ENCODE results near the gene CELF4.

The CELF4 gene

DNA sequence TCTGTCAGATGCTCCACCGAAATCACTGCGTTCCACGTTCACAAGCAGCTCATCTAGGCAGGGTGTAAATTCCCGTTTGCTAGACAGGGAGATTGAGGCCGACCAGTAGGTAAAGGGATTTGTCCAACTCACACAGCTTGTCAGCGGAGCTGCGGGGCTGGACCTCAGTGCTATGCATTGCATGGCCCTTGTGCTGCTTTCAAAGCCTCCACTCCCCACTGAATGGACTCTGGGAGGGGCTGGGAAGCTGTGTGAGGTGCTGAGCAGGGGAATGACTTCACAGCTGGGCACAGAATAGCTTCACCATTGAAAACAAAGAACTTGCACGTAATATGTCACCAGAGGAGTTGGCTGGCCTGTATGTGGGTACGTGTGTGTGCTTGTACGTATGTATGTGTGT, 21.4 kb downstream of the CELF4 start:
- Histone ChIP-seq H2AFZ (no peak overlapping the region), H3K4me1 (no peaks in the 10 kb centered on the region), H3K9me3 (ENCODE audit: control insufficient read depth, low read length) (no peaks in the 10 kb centered on the region), H3K27ac (no peak overlapping the region), H3K4me2 (ENCODE audit: low read length) (no peak overlapping the region), H3K27me3 (ENCODE audit: control insufficient read depth, insufficient read depth, low read length) (no peaks in the 10 kb centered on the region), H3K36me3 (ENCODE audit: control insufficient read depth, insufficient read depth, low read length) (no peaks in the 10 kb centered on the region), H3K4me3 (ENCODE audit: low read depth, low read length) (no peak overlapping the region), H3K9ac (no peak overlapping the region), H3K79me2 (no peaks in the 10 kb centered on the region)
- TF ChIP-seq, protein P1, sequence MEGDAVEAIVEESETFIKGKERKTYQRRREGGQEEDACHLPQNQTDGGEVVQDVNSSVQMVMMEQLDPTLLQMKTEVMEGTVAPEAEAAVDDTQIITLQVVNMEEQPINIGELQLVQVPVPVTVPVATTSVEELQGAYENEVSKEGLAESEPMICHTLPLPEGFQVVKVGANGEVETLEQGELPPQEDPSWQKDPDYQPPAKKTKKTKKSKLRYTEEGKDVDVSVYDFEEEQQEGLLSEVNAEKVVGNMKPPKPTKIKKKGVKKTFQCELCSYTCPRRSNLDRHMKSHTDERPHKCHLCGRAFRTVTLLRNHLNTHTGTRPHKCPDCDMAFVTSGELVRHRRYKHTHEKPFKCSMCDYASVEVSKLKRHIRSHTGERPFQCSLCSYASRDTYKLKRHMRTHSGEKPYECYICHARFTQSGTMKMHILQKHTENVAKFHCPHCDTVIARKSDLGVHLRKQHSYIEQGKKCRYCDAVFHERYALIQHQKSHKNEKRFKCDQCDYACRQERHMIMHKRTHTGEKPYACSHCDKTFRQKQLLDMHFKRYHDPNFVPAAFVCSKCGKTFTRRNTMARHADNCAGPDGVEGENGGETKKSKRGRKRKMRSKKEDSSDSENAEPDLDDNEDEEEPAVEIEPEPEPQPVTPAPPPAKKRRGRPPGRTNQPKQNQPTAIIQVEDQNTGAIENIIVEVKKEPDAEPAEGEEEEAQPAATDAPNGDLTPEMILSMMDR (IDR thresholded peaks at IDR 0.05), result no peak

DNA sequence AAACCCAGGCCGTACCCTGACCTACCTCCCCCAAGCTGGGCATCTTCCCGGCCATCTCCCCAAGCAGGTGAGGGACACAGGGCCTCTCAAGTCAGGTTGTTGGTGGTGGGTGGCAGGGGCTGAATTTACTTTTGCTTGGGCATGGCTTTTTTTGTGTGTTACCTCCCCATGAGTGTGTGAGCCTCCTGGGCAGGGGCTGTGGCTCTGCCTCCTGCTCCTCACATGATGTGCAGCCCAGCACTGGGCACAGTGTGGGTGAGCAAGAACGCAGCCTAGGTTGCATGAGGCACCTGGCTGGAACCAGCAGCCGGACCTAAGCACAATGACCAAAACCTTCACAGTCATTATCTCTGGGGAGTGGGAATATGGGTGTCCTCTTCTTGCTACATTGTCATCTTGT, 22.3 kb downstream of the CELF4 start:
- H3K27ac ChIP-seq, result no peak overlapping the region
- no peaks in the 10 kb centered on the region for H3K9me3 ChIP-seq (ENCODE audit: control insufficient read depth, low read length)
- H3K4me2 ChIP-seq (ENCODE audit: low read length), result no peak overlapping the region
- no peaks in the 10 kb centered on the region for H3K4me1 ChIP-seq
- no peak overlapping the region for H3K4me3 ChIP-seq (ENCODE audit: low read depth, low read length)
- TF ChIP-seq, protein P1 (IDR thresholded peaks at IDR 0.05), result no peak
- no peaks in the 10 kb centered on the region for H3K36me3 ChIP-seq (ENCODE audit: control insufficient read depth, insufficient read depth, low read length)
- H2AFZ ChIP-seq, result no peak overlapping the region
- H3K27me3 ChIP-seq (ENCODE audit: control insufficient read depth, insufficient read depth, low read length), result no peaks in the 10 kb centered on the region
- no peaks in the 10 kb centered on the region for H3K79me2 ChIP-seq
- no peak overlapping the region for H3K9ac ChIP-seq

DNA sequence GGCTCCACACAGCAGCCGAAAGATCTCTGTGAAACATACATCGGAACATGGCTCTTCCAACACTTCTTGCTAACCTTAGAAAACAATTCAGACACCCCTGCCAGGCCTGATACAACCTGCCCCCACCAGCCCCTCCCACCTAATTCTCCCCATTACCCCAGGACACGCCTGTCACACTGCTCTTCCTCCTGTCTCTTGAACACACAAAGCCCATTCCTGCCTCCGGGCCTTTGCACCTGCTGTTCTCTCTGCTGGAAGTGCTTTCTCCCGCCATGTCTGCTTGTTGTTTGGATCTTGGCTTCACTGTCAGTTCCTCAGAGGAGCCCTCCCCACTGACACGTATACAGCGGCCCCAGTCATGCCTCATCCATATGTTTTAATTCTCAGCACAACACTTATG, 24.1 kb downstream of the CELF4 start:
- Histone ChIP-seq H3K36me3 (ENCODE audit: control insufficient read depth, insufficient read depth, low read length) (no peaks in the 10 kb centered on the region), H3K9ac (no peak overlapping the region), H3K27me3 (ENCODE audit: control insufficient read depth, insufficient read depth, low read length) (no peaks in the 10 kb centered on the region), H3K4me1 (no peaks in the 10 kb centered on the region), H2AFZ (no peak overlapping the region), H3K79me2 (no peaks in the 10 kb centered on the region), H3K9me3 (ENCODE audit: control insufficient read depth, low read length) (no peaks in the 10 kb centered on the region), H3K4me2 (ENCODE audit: low read length) (no peak overlapping the region), H3K4me3 (ENCODE audit: low read depth, low read length) (no peak overlapping the region), H3K27ac (no peak overlapping the region)
- TF ChIP-seq, protein P1 (IDR thresholded peaks at IDR 0.05), result no peak

DNA sequence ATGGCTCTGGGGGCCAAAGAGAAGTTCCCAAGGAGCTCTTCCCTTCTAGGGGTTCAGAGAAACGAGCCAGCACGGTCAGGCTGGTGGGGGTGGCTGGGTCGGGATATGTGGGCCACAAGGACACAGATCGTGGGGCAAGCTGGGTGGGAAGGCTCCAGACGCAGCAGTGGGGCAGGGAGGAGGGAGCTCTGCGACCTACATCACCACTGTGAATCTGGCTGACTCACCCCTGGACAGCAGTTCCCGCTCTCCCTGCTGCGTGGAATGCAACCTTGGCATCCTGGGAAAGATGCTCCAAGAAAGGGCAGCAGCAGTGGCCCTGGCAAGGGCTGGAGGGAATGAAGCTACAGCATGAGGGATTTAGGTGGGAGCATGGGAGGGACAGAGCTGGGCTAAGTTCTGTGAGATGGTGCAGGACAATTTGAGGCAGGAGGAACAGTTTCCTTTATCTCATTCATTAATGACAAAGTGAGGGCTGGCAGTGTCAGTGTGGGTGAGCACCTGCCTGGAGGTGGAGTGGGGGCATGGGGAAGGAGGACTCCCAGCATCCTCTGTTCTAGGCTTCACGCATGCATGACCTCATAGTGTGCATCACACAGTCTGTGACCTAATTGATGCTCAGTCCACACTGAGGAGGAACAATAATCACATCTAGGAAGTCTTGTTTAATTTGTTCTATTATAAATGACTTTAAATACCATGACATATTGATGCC, 25.0 kb downstream of the CELF4 start:
- TF ChIP-seq, protein P1 (IDR thresholded peaks at IDR 0.05), result no peak
- no peaks in the 10 kb centered on the region for H3K4me1 ChIP-seq
- no peak overlapping the region for H3K4me2 ChIP-seq (ENCODE audit: low read length)
- no peaks in the 10 kb centered on the region for H3K27me3 ChIP-seq (ENCODE audit: control insufficient read depth, insufficient read depth, low read length)
- no peak overlapping the region for H3K9ac ChIP-seq
- no peak overlapping the region for H3K27ac ChIP-seq
- no peaks in the 10 kb centered on the region for H3K36me3 ChIP-seq (ENCODE audit: control insufficient read depth, insufficient read depth, low read length)
- H3K79me2 ChIP-seq, result no peaks in the 10 kb centered on the region
- H3K4me3 ChIP-seq (ENCODE audit: low read depth, low read length), result no peak overlapping the region
- H3K9me3 ChIP-seq (ENCODE audit: control insufficient read depth, low read length), result no peaks in the 10 kb centered on the region
- no peak overlapping the region for H2AFZ ChIP-seq

DNA sequence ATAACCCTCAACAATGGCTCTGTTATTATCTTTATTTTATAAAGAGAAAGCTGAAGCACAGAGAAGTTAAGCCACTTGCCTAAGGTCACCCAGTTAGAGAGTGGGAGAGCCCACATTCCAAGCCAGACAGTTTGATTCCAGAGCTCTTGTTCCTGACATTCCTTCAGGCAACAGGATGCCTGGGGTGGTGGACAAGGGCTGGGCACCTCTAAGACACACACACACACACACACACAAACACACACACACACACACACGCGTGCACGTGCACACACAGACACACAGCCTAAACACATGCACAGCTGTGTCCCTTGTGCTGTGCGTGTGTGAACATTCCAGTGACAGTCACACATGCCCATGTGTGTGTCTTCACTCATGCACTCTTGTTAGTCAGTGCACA, 26.4 kb downstream of the CELF4 start:
- H3K27me3 ChIP-seq (ENCODE audit: control insufficient read depth, insufficient read depth, low read length), result no peaks in the 10 kb centered on the region

More for the DNA sequence above, 26.4 kb downstream of the CELF4 start:
- H3K9me3 ChIP-seq (ENCODE audit: control insufficient read depth, low read length), result no peaks in the 10 kb centered on the region
- no peak overlapping the region for H3K4me3 ChIP-seq (ENCODE audit: low read depth, low read length)
- no peak overlapping the region for H3K4me2 ChIP-seq (ENCODE audit: low read length)
- TF ChIP-seq, protein P1 (IDR thresholded peaks at IDR 0.05), result no peak
- no peaks in the 10 kb centered on the region for H3K4me1 ChIP-seq
- no peak overlapping the region for H2AFZ ChIP-seq
- no peak overlapping the region for H3K9ac ChIP-seq
- H3K36me3 ChIP-seq (ENCODE audit: control insufficient read depth, insufficient read depth, low read length), result no peaks in the 10 kb centered on the region
- H3K79me2 ChIP-seq, result no peaks in the 10 kb centered on the region
- no peak overlapping the region for H3K27ac ChIP-seq
